ACHN (cell line): ENCODE measurements around the gene CCDC110.

Source experiments
- DNase-seq: peaks from one replicate; pipeline ENCODE4 v3.0.0-alpha.2; 2015
- in situ Hi-C: cut with HindIII; loops from 2 replicates; pipeline ENCODE4 v1.10.0; 2017; ENCODE audit warnings: low sequenced_read_pairs, low pct_ligation_motif_present, low pct_unique_long_range_greater_than_20kb

CCDC110 gene

GRCh38 chr4:185429660-185430059 is 41.9 kb downstream of the CCDC110 start:
- no peak for DNase-seq
- in situ Hi-C loops, result no loop called here

- in situ Hi-C loops, result no loop called here
- DNase-seq, result no peak
Measured at GRCh38 chr4:185426960-185427688, 44.4 kb downstream of the CCDC110 start.

- DNase-seq, result peak; percentile 81
- in situ Hi-C loops, result no loop called here
Measured at GRCh38 chr4:185425647-185426352, 45.7 kb downstream of the CCDC110 start, which contains the start of gene UFSP2. Gene UFSP2 (minus strand): TSS chr4:185425964. CDS start chr4:185425868, 96 bp downstream.

- in situ Hi-C loops, result no loop called here
- DNase-seq, result no peak
Measured at GRCh38 chr4:185424905-185425646, 46.5 kb downstream of the CCDC110 start.

- in situ Hi-C loops, result no loop called here
- DNase-seq, result no peak
Measured at GRCh38 chr4:185421366-185422124, 50.0 kb downstream of the CCDC110 start.

- in situ Hi-C loops, result no loop called here
- DNase-seq, result no peak
Measured at GRCh38 chr4:185416955-185417354, 54.6 kb downstream of the CCDC110 start.

- in situ Hi-C loops, result no loop called here
- DNase-seq, result no peak
Measured at GRCh38 chr4:185412412-185412811, 59.1 kb downstream of the CCDC110 start.

- DNase-seq, result no peak
- in situ Hi-C loops, result no loop called here
Measured at GRCh38 chr4:185411849-185412248, 59.7 kb downstream of the CCDC110 start.

GRCh38 chr4:185408432-185408831 is 63.1 kb downstream of the CCDC110 start:
- in situ Hi-C loops, result no loop called here
- DNase-seq, result no peak

- DNase-seq, result no peak
- in situ Hi-C loops, result no loop called here
Measured at GRCh38 chr4:185405296-185405999, 66.1 kb downstream of the CCDC110 start.

- no peak for DNase-seq
- in situ Hi-C loops, result no loop called here
Measured at GRCh38 chr4:185404031-185404430, 67.5 kb downstream of the CCDC110 start.

GRCh38 chr4:185399466-185399865 is 72.1 kb downstream of the CCDC110 start:
- in situ Hi-C loops, result no loop called here
- no peak for DNase-seq

- in situ Hi-C loops, result no loop called here
- DNase-seq, result no peak
Measured at GRCh38 chr4:185398618-185399017, 72.9 kb downstream of the CCDC110 start.

- in situ Hi-C loops, result no loop called here
- no peak for DNase-seq
Measured at GRCh38 chr4:185396724-185397385, 74.7 kb downstream of the CCDC110 start, which contains the start of gene ANKRD37. Gene ANKRD37 (plus strand): TSS chr4:185396841. CDS start chr4:185396924, 83 bp downstream.

- in situ Hi-C loops, result no loop called here
Measured at GRCh38 chr4:185395956-185396723, 75.4 kb downstream of the CCDC110 start.

GRCh38 chr4:185395238-185395955 is 76.1 kb downstream of the CCDC110 start, which contains the start of gene LRP2BP:
Gene LRP2BP (minus strand): TSS chr4:185395924. CDS start chr4:185378186, 17,738 bp downstream.
- in situ Hi-C loops, result no loop called here
- peak; percentile 26 for DNase-seq

More at GRCh38 chr4:185395956-185396723, 75.4 kb downstream of the CCDC110 start:
- DNase-seq, result peak; percentile 95
